Measurements from ENCODE around the gene TRMT10A. TPM values are rescaled to one million over a fixed set of nuclear protein-coding genes. Genes with fewer than 3 reads are reported as not detected.

The TRMT10A gene
- total and polyA plus RNA-seq, 2 donors (not counting 3 experiments of a cell fraction or from before 2014, with no cell fraction given), result 1.7 to 8.4 TPM

DNA sequence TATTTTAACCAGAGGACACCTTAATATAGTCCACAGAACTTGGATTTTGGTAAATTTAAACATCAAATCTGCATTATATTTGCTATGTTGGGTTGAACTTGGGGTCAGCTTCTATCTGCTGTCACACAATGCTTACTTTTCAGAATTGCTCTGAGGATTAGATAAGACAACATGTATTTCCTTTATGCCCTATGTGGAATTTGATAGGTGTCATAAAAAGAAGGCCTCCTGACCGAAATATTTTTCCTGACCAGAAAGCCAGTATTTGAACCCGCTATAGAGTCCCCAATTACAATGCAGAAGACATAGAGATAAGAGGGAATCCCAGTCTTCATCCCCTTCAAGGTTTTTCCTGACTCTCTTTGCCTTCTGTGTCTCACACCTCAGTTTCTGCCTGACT is 14.9 kb upstream of the TRMT10A start:
- H3K79me2 ChIP-seq (ENCODE audit: control insufficient read depth, insufficient read depth, low read length), result no peaks in the 10 kb centered on the region
- dilution Hi-C loops (cut with MboI; ENCODE audit: extremely low pct_ligation_motif_present, low sequenced_read_pairs), result no loop called here
- no peak overlapping the region for H3K27ac ChIP-seq (ENCODE audit: insufficient read depth, low read depth, low read length)
- intact Hi-C loops (cut with micrococcal nuclease), result loop anchor here (10.0 kb wide), 1 partner anchor 1266 kb away; no protein-coding TSS in a partner anchor
- no peak overlapping the region for H3K4me3 ChIP-seq (replicated peaks in 1 of 3; ENCODE audit: insufficient read depth in 1 of 3, low read depth in 1 of 3, low read length in 3 of 3)
- H3K27me3 ChIP-seq (ENCODE audit: control insufficient read depth in 2 of 2, insufficient read depth in 2 of 2, low read length in 2 of 2), result peaks cover 3 to 4% of the 10 kb centered on the region in 2 experiments
- DNase-seq (ENCODE audit: low read depth, low spot score) (no peak), FAIRE-seq (no peak)
- H3K9me3 ChIP-seq (replicated peaks; ENCODE audit: control insufficient read depth, insufficient read depth, low read length), result no peaks in the 10 kb centered on the region
- no peak overlapping the region for H2AFZ ChIP-seq (ENCODE audit: low read depth, low read length)
- ChIA-PET POLR2A (no interaction called here), CTCF (no interaction called here)
- H3K36me3 ChIP-seq (ENCODE audit: control insufficient read depth in 2 of 2, extremely low read depth in 1 of 2, insufficient read depth in 2 of 2, low read length in 2 of 2), result no peaks in the 10 kb centered on the region
- no peaks in the 10 kb centered on the region for H4K20me1 ChIP-seq (replicated peaks; ENCODE audit: control insufficient read depth, extremely low read depth, insufficient read depth, low read length)
- TF ChIP-seq POLR2A (IDR thresholded peaks at IDR 0.05; ENCODE audit: low read depth, low read length) (no peak), MYC (IDR thresholded peaks at IDR 0.05; ENCODE audit: low read depth, low read length) (no peak), GATA2 (IDR thresholded peaks at IDR 0.05; ENCODE audit: insufficient read depth, insufficient read length, low read depth, low read length) (no peak), POLR2AphosphoS5 (IDR thresholded peaks at IDR 0.05; ENCODE audit: insufficient read depth, low read depth, low read length) (no peak), EZH2 (IDR thresholded peaks at IDR 0.05; ENCODE audit: borderline replicate concordance, low read depth, low read length, severe bottlenecking) (no peak), FOS (IDR thresholded peaks at IDR 0.05; ENCODE audit: borderline replicate concordance, insufficient read depth, low read length) (no peak), JUN (IDR thresholded peaks at IDR 0.05; ENCODE audit: borderline replicate concordance, insufficient read depth, insufficient read length, low read depth) (no peak)
- TF ChIP-seq, protein P1, sequence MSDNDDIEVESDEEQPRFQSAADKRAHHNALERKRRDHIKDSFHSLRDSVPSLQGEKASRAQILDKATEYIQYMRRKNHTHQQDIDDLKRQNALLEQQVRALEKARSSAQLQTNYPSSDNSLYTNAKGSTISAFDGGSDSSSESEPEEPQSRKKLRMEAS (IDR thresholded peaks at IDR 0.05; ENCODE audit: insufficient read depth, insufficient read length), result no peak
- TF ChIP-seq, protein P2, sequence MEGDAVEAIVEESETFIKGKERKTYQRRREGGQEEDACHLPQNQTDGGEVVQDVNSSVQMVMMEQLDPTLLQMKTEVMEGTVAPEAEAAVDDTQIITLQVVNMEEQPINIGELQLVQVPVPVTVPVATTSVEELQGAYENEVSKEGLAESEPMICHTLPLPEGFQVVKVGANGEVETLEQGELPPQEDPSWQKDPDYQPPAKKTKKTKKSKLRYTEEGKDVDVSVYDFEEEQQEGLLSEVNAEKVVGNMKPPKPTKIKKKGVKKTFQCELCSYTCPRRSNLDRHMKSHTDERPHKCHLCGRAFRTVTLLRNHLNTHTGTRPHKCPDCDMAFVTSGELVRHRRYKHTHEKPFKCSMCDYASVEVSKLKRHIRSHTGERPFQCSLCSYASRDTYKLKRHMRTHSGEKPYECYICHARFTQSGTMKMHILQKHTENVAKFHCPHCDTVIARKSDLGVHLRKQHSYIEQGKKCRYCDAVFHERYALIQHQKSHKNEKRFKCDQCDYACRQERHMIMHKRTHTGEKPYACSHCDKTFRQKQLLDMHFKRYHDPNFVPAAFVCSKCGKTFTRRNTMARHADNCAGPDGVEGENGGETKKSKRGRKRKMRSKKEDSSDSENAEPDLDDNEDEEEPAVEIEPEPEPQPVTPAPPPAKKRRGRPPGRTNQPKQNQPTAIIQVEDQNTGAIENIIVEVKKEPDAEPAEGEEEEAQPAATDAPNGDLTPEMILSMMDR (IDR thresholded peaks at IDR 0.05; ENCODE audit: extremely low read depth in 1 of 2, insufficient read depth in 1 of 2, low read depth in 1 of 2, low read length in 2 of 2), result no peak
- H3K9me1 ChIP-seq (replicated peaks; ENCODE audit: control insufficient read depth, extremely low read depth, insufficient read depth, low read length), result no peaks in the 10 kb centered on the region
- no peaks in the 10 kb centered on the region for H3K4me1 ChIP-seq (ENCODE audit: control insufficient read depth, extremely low read depth, insufficient read depth, low read length)
- BruUV-seq (replicated peaks), result no TSS peak
- H3K9ac ChIP-seq (replicated peaks; ENCODE audit: extremely low read depth, insufficient read depth, low read length), result no peak overlapping the region
- H3K4me2 ChIP-seq (ENCODE audit: insufficient read depth, low read length), result no peak overlapping the region
